ENCODE measurements around the gene SOD1.

Gene SOD1

DNA sequence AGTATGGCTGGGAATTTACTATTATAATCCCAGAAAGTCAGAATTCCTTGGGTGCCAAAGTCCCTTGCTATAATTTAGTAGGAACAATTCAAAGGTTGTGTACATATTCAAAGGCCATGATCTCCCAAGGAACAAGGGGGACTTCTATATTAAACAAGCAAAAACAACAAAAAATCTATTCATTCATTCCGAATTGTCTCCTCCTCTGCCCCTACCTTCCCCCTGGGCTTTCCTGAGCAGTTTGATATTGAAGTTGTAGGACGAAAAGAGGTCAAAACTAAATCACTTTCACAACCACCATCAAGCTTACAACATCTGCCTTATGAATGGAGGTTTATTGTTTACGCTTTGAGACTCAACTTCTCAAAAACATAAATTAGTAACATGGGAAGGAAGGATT, 35.3 kb upstream of the SOD1 start (continued):
- TF ChIP-seq ZNF248 (tag by site-specific recombination; IDR thresholded peaks at IDR 0.05) = no peak

DNA sequence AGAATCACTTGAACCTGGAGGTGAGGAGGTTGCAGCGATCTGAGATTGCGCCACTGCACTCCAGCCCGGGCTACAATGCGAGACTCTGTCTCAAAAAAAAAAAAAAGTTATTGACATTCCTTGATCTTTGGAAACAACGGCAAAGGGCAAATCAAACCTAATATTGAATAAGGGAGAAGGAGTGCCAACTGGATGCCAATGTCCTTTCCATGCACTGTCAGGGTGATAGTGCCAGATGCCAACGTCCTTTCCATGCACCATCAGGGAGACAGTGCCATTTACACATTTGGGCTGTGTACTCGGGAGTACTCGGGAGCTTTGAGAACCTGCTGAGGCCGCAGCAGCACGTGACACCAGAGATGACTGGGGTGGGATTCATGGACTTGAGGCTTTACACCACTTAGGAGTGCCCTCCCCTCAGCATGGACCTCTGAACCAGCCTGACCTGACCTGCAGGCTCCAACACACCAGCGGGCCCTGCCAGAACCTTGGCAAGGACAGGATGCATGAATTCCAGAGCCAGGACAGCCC, 34.5 kb upstream of the SOD1 start:
- POLR2A ChIA-PET = no interaction called here
- CTCF ChIA-PET = interaction anchor here (0.7 kb wide), 1 partner anchor 64 kb away, joined by 3 read pairs; no protein-coding TSS in a partner anchor

More for the DNA sequence above, 34.5 kb upstream of the SOD1 start:
- no peaks in the 10 kb centered on the region for H3K36me3 ChIP-seq (ENCODE audit: control insufficient read depth in 2 of 2, insufficient read depth in 1 of 2, low read length in 2 of 2)
- TF ChIP-seq ZNF248 (tag by site-specific recombination; IDR thresholded peaks at IDR 0.05) (no peak), ZFHX2 (tag by site-specific recombination; conservative IDR thresholded peaks at IDR 0.05) (no peak), ZNF473 (tag by site-specific recombination; IDR thresholded peaks at IDR 0.05) (no peak), ZNF341 (tag by site-specific recombination; IDR thresholded peaks at IDR 0.05; ENCODE audit: low read depth) (no peak), ZBTB8A (tag by site-specific recombination; IDR thresholded peaks at IDR 0.05) (no peak), ZNF155 (tag by site-specific recombination; IDR thresholded peaks at IDR 0.05) (no peak), ZNF19 (tag by site-specific recombination; IDR thresholded peaks at IDR 0.05; ENCODE audit: low read depth) (no peak), ZBTB1 (tag by site-specific recombination; IDR thresholded peaks at IDR 0.05) (no peak), ZNF768 (tag by site-specific recombination; IDR thresholded peaks at IDR 0.05) (no peak), ZNF624 (tag by site-specific recombination; IDR thresholded peaks at IDR 0.05) (no peak)
- TF ChIP-seq, protein P1, sequence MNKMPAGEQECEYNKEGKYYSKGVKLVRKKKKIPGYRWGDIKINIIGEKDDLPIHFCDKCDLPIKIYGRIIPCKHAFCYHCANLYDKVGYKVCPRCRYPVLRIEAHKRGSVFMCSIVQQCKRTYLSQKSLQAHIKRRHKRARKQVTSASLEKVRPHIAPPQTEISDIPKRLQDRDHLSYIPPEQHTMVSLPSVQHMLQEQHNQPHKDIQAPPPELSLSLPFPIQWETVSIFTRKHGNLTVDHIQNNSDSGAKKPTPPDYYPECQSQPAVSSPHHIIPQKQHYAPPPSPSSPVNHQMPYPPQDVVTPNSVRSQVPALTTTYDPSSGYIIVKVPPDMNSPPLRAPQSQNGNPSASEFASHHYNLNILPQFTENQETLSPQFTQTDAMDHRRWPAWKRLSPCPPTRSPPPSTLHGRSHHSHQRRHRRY (tag by site-specific recombination; IDR thresholded peaks at IDR 0.05) = no peak
- TF ChIP-seq, protein P2, sequence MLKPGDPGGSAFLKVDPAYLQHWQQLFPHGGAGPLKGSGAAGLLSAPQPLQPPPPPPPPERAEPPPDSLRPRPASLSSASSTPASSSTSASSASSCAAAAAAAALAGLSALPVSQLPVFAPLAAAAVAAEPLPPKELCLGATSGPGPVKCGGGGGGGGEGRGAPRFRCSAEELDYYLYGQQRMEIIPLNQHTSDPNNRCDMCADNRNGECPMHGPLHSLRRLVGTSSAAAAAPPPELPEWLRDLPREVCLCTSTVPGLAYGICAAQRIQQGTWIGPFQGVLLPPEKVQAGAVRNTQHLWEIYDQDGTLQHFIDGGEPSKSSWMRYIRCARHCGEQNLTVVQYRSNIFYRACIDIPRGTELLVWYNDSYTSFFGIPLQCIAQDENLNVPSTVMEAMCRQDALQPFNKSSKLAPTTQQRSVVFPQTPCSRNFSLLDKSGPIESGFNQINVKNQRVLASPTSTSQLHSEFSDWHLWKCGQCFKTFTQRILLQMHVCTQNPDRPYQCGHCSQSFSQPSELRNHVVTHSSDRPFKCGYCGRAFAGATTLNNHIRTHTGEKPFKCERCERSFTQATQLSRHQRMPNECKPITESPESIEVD (tag by site-specific recombination; IDR thresholded peaks at IDR 0.05) = no peak
- TF ChIP-seq, protein P3, sequence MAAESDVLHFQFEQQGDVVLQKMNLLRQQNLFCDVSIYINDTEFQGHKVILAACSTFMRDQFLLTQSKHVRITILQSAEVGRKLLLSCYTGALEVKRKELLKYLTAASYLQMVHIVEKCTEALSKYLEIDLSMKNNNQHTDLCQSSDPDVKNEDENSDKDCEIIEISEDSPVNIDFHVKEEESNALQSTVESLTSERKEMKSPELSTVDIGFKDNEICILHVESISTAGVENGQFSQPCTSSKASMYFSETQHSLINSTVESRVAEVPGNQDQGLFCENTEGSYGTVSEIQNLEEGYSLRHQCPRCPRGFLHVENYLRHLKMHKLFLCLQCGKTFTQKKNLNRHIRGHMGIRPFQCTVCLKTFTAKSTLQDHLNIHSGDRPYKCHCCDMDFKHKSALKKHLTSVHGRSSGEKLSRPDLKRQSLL (tag by site-specific recombination; IDR thresholded peaks at IDR 0.05) = no peak
- TF ChIP-seq, protein P4, sequence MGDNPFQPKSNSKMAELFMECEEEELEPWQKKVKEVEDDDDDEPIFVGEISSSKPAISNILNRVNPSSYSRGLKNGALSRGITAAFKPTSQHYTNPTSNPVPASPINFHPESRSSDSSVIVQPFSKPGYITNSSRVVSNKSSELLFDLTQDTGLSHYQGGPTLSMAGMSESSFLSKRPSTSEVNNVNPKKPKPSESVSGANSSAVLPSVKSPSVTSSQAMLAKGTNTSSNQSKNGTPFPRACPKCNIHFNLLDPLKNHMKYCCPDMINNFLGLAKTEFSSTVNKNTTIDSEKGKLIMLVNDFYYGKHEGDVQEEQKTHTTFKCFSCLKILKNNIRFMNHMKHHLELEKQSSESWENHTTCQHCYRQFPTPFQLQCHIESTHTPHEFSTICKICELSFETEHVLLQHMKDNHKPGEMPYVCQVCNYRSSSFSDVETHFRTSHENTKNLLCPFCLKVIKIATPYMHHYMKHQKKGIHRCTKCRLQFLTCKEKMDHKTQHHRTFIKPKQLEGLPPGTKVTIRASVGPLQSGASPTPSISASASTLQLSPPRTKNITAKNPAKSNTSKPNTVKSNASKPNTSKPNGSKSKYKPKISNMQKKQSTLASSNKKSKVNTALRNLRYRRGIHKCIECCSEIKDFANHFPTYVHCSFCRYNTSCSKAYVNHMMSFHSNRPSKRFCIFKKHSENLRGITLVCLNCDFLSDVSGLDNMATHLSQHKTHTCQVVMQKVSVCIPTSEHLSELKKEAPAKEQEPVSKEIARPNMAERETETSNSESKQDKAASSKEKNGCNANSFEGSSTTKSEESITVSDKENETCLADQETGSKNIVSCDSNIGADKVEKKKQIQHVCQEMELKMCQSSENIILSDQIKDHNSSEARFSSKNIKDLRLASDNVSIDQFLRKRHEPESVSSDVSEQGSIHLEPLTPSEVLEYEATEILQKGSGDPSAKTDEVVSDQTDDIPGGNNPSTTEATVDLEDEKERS (tag by site-specific recombination; IDR thresholded peaks at IDR 0.05) = no peak
- TF ChIP-seq, protein P5, sequence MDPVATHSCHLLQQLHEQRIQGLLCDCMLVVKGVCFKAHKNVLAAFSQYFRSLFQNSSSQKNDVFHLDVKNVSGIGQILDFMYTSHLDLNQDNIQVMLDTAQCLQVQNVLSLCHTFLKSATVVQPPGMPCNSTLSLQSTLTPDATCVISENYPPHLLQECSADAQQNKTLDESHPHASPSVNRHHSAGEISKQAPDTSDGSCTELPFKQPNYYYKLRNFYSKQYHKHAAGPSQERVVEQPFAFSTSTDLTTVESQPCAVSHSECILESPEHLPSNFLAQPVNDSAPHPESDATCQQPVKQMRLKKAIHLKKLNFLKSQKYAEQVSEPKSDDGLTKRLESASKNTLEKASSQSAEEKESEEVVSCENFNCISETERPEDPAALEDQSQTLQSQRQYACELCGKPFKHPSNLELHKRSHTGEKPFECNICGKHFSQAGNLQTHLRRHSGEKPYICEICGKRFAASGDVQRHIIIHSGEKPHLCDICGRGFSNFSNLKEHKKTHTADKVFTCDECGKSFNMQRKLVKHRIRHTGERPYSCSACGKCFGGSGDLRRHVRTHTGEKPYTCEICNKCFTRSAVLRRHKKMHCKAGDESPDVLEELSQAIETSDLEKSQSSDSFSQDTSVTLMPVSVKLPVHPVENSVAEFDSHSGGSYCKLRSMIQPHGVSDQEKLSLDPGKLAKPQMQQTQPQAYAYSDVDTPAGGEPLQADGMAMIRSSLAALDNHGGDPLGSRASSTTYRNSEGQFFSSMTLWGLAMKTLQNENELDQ (tag by site-specific recombination; IDR thresholded peaks at IDR 0.05; ENCODE audit: low read depth) = no peak
- H3K9me3 ChIP-seq (ENCODE audit: control insufficient read depth, insufficient read depth, low read depth, low read length) = no peaks in the 10 kb centered on the region
- no peak overlapping the region for H3K27ac ChIP-seq (ENCODE audit: extremely low read depth, low read depth, low read length)
- no peaks in the 10 kb centered on the region for H3K4me1 ChIP-seq (ENCODE audit: control insufficient read depth, insufficient read depth, low read length)
- H3K4me3 ChIP-seq (ENCODE audit: low read depth, low read length) = no peak overlapping the region

Measured in HEK293 (cell line).